Measurements from ENCODE around the gene TCF3.

The TCF3 gene

DNA sequence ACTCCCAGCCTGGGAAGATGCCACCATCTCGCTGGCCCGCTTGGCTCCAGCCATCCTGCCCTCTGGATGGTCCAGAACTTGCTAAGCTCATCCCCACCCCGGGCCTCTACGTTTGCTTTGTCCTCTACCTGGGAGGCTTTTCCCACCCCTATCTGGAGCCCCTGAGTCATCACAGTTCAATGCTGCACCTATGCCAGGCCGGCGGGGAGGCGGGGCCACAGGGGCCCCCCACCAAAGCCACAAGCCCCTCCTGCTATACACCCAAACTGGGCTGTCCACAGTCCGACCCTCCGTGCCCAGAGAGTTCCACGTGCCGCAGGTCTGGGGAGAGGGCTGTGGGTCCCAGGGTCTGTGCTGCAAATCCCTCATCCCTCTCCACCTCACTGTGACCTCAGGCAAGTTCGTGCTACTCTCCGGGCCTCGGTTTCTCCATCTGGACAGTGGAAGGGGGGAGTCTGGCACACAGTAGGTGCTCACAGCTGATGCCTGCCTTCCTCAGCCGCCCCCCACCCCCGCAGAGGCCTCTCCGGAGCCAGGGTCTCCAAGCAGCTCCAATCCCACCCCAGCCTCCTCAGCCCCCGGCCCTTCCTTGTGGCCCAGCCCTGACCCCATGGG is 1.9 kb upstream of the TCF3 start:
- H4K91ac ChIP-seq (ENCODE audit: low read depth, low read length, poor library complexity), result no peak overlapping the region
- no peak overlapping the region for H3K9ac ChIP-seq (ENCODE audit: low read depth, low read length, poor library complexity)
- peaks cover 4 to 7% of the 10 kb centered on the region in 2 donors for H3K4me1 ChIP-seq (ENCODE audit: control insufficient read depth in 2 of 2, insufficient read depth in 1 of 2, low read depth in 1 of 2, low read length in 2 of 2)
- H3K4ac ChIP-seq (ENCODE audit: low read length), result no peak overlapping the region
- H3K4me3 ChIP-seq (ENCODE audit: low read length in 2 of 2), result no peak overlapping the region
- H2BK12ac ChIP-seq (ENCODE audit: low read length), result no peak overlapping the region
- H3K14ac ChIP-seq (ENCODE audit: low read length), result no peak overlapping the region
- DNase-seq (ENCODE audit: low spot score), result no peak
- no peak overlapping the region for H2BK5ac ChIP-seq (ENCODE audit: low read length)
- H4K8ac ChIP-seq (ENCODE audit: low read depth, low read length), result no peak overlapping the region
- H3K27ac ChIP-seq (replicated peaks; ENCODE audit: low read length), result no peak overlapping the region
- no peak overlapping the region for H3K4me2 ChIP-seq (ENCODE audit: insufficient read depth, low read length, poor library complexity, severe bottlenecking)
- H3K18ac ChIP-seq (ENCODE audit: low read length), result peak overlapping the region; percentile 48
- H3K23ac ChIP-seq (ENCODE audit: low read depth, low read length, poor library complexity), result peak overlapping the region; percentile 52
- H3K79me1 ChIP-seq (ENCODE audit: low read depth, low read length), result peaks cover 5% of the 10 kb centered on the region
- no peak overlapping the region for H2AFZ ChIP-seq (ENCODE audit: low read length)
- peaks cover 7 to 11% of the 10 kb centered on the region in 2 donors for H3K36me3 ChIP-seq (replicated peaks in 1 of 2; ENCODE audit: control insufficient read depth in 2 of 2, insufficient read depth in 2 of 2, low read length in 2 of 2)
- H3K27me3 ChIP-seq (ENCODE audit: control insufficient read depth in 3 of 3, insufficient read depth in 3 of 3, low read depth in 1 of 3, low read length in 3 of 3), result peaks cover 0 to 20% (median 0%) of the 10 kb centered on the region in 3 experiments
- H2BK120ac ChIP-seq (ENCODE audit: low read depth, low read length), result no peak overlapping the region
- no peaks in the 10 kb centered on the region for H3K9me3 ChIP-seq (replicated peaks in 1 of 2; ENCODE audit: control insufficient read depth in 2 of 2, insufficient read depth in 1 of 2, low read depth in 1 of 2, low read length in 2 of 2)
- peak overlapping the region; percentile 89 for H2BK15ac ChIP-seq (ENCODE audit: low read length)
- WGBS, 2 donors (ENCODE audit: extremely low coverage in 2 of 2, insufficient read length in 2 of 2, insufficient replicate concordance in 1 of 2), result no CpG with 5 or more reads among the region's 18 CpGs
- H2AK5ac ChIP-seq (ENCODE audit: low read depth, low read length), result peak overlapping the region; percentile 88

DNA sequence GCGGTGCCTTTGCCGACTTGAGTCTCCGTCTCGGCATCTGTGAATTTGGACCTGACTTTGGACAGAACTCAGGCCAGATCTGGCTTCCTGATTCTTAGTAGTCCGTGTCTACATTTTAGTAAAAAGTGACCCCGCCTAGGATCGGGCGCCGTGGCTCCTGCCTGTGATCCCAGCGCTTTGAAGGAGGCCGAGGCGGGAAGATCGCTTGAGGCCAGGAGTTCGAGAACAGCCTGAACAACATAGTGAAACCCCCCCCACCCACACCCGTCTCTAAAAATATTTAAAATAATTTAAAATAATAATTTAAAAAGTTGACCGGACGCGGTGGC is 849 bp upstream of the TCF3 start:
- Histone ChIP-seq H3K27ac (replicated peaks; ENCODE audit: low read length) (no peak overlapping the region), H4K8ac (ENCODE audit: low read depth, low read length) (no peak overlapping the region), H3K23ac (ENCODE audit: low read depth, low read length, poor library complexity) (no peak overlapping the region), H3K4me1 (ENCODE audit: control insufficient read depth in 2 of 2, insufficient read depth in 1 of 2, low read depth in 1 of 2, low read length in 2 of 2) (peaks cover 4 to 9% of the 10 kb centered on the region in 2 donors), H3K9me3 (replicated peaks in 1 of 2; ENCODE audit: control insufficient read depth in 2 of 2, insufficient read depth in 1 of 2, low read depth in 1 of 2, low read length in 2 of 2) (peaks cover 0 to 2% of the 10 kb centered on the region in 2 donors), H2BK15ac (ENCODE audit: low read length) (peak overlapping the region; percentile 49), H3K14ac (ENCODE audit: low read length) (no peak overlapping the region), H2AFZ (ENCODE audit: low read length) (peak overlapping the region; percentile 100), H4K91ac (ENCODE audit: low read depth, low read length, poor library complexity) (no peak overlapping the region), H3K18ac (ENCODE audit: low read length) (peak overlapping the region; percentile 98), H3K36me3 (replicated peaks in 1 of 2; ENCODE audit: control insufficient read depth in 2 of 2, insufficient read depth in 2 of 2, low read length in 2 of 2) (peaks cover 15 to 21% of the 10 kb centered on the region in 2 donors), H2AK5ac (ENCODE audit: low read depth, low read length) (no peak overlapping the region), H3K9ac (ENCODE audit: low read depth, low read length, poor library complexity) (no peak overlapping the region), H3K4ac (ENCODE audit: low read length) (no peak overlapping the region), H2BK5ac (ENCODE audit: low read length) (peak overlapping the region; percentile 53), H3K4me3 (ENCODE audit: low read length in 2 of 2) (peak overlapping the region; percentile 77 to 95), H3K27me3 (ENCODE audit: control insufficient read depth in 3 of 3, insufficient read depth in 3 of 3, low read depth in 1 of 3, low read length in 3 of 3) (peaks cover 0 to 18% (median 0%) of the 10 kb centered on the region in 3 experiments), H3K4me2 (ENCODE audit: insufficient read depth, low read length, poor library complexity, severe bottlenecking) (peak overlapping the region; percentile 86), H2BK12ac (ENCODE audit: low read length) (no peak overlapping the region), H3K79me1 (ENCODE audit: low read depth, low read length) (peaks cover 13% of the 10 kb centered on the region), H2BK120ac (ENCODE audit: low read depth, low read length) (peak overlapping the region; percentile 81)
- WGBS, 2 donors (ENCODE audit: extremely low coverage in 2 of 2, insufficient read length in 2 of 2, insufficient replicate concordance in 1 of 2), result no CpG with 5 or more reads among the region's 18 CpGs
- DNase-seq (ENCODE audit: low spot score), result no peak

- Histone ChIP-seq H3K4me2 (ENCODE audit: insufficient read depth, low read length, poor library complexity, severe bottlenecking) (peak overlapping the region; percentile 68), H3K4me3 (ENCODE audit: low read length in 2 of 2) (peak overlapping the region; percentile 92 to 95), H3K27me3 (ENCODE audit: control insufficient read depth in 3 of 3, insufficient read depth in 3 of 3, low read depth in 1 of 3, low read length in 3 of 3) (peaks cover 0 to 8% (median 0%) of the 10 kb centered on the region in 3 experiments), H3K27ac (replicated peaks; ENCODE audit: low read length) (peak overlapping the region; percentile 92), H3K14ac (ENCODE audit: low read length) (peak overlapping the region; percentile 56), H2BK12ac (ENCODE audit: low read length) (no peak overlapping the region), H3K9me3 (replicated peaks in 1 of 2; ENCODE audit: control insufficient read depth in 2 of 2, insufficient read depth in 1 of 2, low read depth in 1 of 2, low read length in 2 of 2) (peaks cover 0 to 2% of the 10 kb centered on the region in 2 donors), H3K36me3 (replicated peaks in 1 of 2; ENCODE audit: control insufficient read depth in 2 of 2, insufficient read depth in 2 of 2, low read length in 2 of 2) (peaks cover 29 to 35% of the 10 kb centered on the region in 2 donors), H3K4ac (ENCODE audit: low read length) (no peak overlapping the region), H4K8ac (ENCODE audit: low read depth, low read length) (no peak overlapping the region), H3K79me1 (ENCODE audit: low read depth, low read length) (peaks cover 25% of the 10 kb centered on the region), H3K23ac (ENCODE audit: low read depth, low read length, poor library complexity) (peak overlapping the region; percentile 31), H2BK120ac (ENCODE audit: low read depth, low read length) (peak overlapping the region; percentile 97), H2AK5ac (ENCODE audit: low read depth, low read length) (peak overlapping the region; percentile 92), H2BK15ac (ENCODE audit: low read length) (no peak overlapping the region), H3K18ac (ENCODE audit: low read length) (peak overlapping the region; percentile 97), H2AFZ (ENCODE audit: low read length) (peak overlapping the region; percentile 23), H4K91ac (ENCODE audit: low read depth, low read length, poor library complexity) (no peak overlapping the region), H2BK5ac (ENCODE audit: low read length) (peak overlapping the region; percentile 94), H3K4me1 (ENCODE audit: control insufficient read depth in 2 of 2, insufficient read depth in 1 of 2, low read depth in 1 of 2, low read length in 2 of 2) (peaks cover 4 to 9% of the 10 kb centered on the region in 2 donors), H3K9ac (ENCODE audit: low read depth, low read length, poor library complexity) (peak overlapping the region; percentile 84)
- WGBS, 2 donors (ENCODE audit: extremely low coverage in 2 of 2, insufficient read length in 2 of 2, insufficient replicate concordance in 1 of 2), result no CpG with 5 or more reads among the region's 101 CpGs
- DNase-seq (ENCODE audit: low spot score), result peak; percentile 42
These were observed 685 bp downstream of the TCF3 start for GRCh38 chr19:1651568-1652291.

Data from neuronal stem cell (in vitro differentiated cells).